ENCODE results near the gene ZNF735. TPM values are rescaled to one million over a fixed set of nuclear protein-coding genes. Genes with fewer than 3 reads are reported as not detected.
"Not testable (repeated sequence)": the region's sequence is repeated elsewhere in the genome, so short reads cannot be mapped to it uniquely, and the experiment has no call there.

ZNF735 gene
- total and polyA plus RNA-seq, 7 donors: not detected

GRCh38 chr7:64223366-64223765 lies 16.4 kb downstream of the ZNF735 start:
- Histone ChIP-seq H3K36me3 (ENCODE audit: insufficient read depth in 1 of 2, low read depth in 1 of 2) (no peaks in the 10 kb centered on the region), H3K27me3 (ENCODE audit: insufficient read depth in 3 of 3, low read length in 2 of 3) (no peaks in the 10 kb centered on the region), H3K4me1 (no peaks in the 10 kb centered on the region), H3K27ac (no peak overlapping the region), H3K4me3 (no peak overlapping the region), H3K9me3 (peaks cover 26% of the 10 kb centered on the region)
- intact Hi-C loops (cut with DNase I): no loop called here
- no peak for DNase-seq
- WGBS, 3 donors: 30 to 42% (median 31%) methylated on average over 2 of the region's 2 CpGs
- no peak for TF ChIP-seq CTCF (IDR thresholded peaks at IDR 0.05)
- no peak for ATAC-seq

GRCh38 chr7:64228174-64228573 lies 21.2 kb downstream of the ZNF735 start, which contains the start of gene ZNF679:
Gene ZNF679 (plus strand): TSS chr7:64228474. CDS start chr7:64249118, 20,644 bp downstream.
- H3K4me1 ChIP-seq; H3K9me3 ChIP-seq; H3K27me3 ChIP-seq (ENCODE audit: insufficient read depth in 3 of 3, low read length in 2 of 3); H3K4me3 ChIP-seq; ATAC-seq; H3K36me3 ChIP-seq (ENCODE audit: insufficient read depth in 1 of 2, low read depth in 1 of 2); DNase-seq; H3K27ac ChIP-seq; intact Hi-C loops (cut with DNase I): not testable (repeated sequence)
- 89 to 93% (median 90%) methylated on average over 1 of the region's 1 CpG for WGBS, 3 donors

- Histone ChIP-seq H3K27me3 (ENCODE audit: insufficient read depth in 3 of 3, low read length in 2 of 3) (peaks cover 0 to 2% (median 0%) of the 10 kb centered on the region in 3 donors), H3K9me3 (peaks cover 33% of the 10 kb centered on the region), H3K4me1 (no peaks in the 10 kb centered on the region), H3K4me3 (no peak overlapping the region), H3K27ac (no peak overlapping the region), H3K36me3 (ENCODE audit: insufficient read depth in 1 of 2, low read depth in 1 of 2) (no peaks in the 10 kb centered on the region)
- intact Hi-C loops (cut with DNase I): no loop called here
- ATAC-seq (no peak), DNase-seq (no peak)
- WGBS, 3 donors: 75 to 87% (median 81%) methylated on average over 1 of the region's 1 CpG
- no peak for TF ChIP-seq CTCF (IDR thresholded peaks at IDR 0.05)
These were observed 59.4 kb downstream of the ZNF735 start for GRCh38 chr7:64266341-64266919.

Other genes starting within 250 kb of the ZNF735 start
- not detected for gene ZNF722, start 208.4 kb upstream of the ZNF735 start, total RNA-seq
- not detected for gene ZNF722, start 208.4 kb upstream of the ZNF735 start, polyA plus RNA-seq
- 1 to 10 TPM; 1.0 to 3.1 (median 1.6) TPM for gene ZNF727, start 161.8 kb upstream of the ZNF735 start, total RNA-seq
- 1 to 10 TPM in 1 of 3 donors, under 1 TPM in 1, not detected in 1; 0.10 to 1.2 TPM for gene ZNF727, start 161.8 kb upstream of the ZNF735 start, polyA plus RNA-seq
- gene ZNF679, start 21.3 kb downstream of the ZNF735 start, total RNA-seq: not detected
- gene ZNF679, start 21.3 kb downstream of the ZNF735 start, polyA plus RNA-seq: not detected
- 1 to 10 TPM; 2.9 to 8.0 (median 5.2) TPM for gene ZNF736, start 106.8 kb downstream of the ZNF735 start, total RNA-seq
- gene ZNF736, start 106.8 kb downstream of the ZNF735 start, polyA plus RNA-seq: 1 to 10 TPM; 1.1 to 5.3 (median 1.2) TPM